H1 (cell line): ENCODE results near the gene GBGT1. TPM values are rescaled to one million over a fixed set of nuclear protein-coding genes. Genes with fewer than 3 reads are reported as not detected.

Experiments
- CTCF ChIA-PET: fragments of 300-600 bp; sonication (Branson Sonifier 250); formaldehyde crosslinking; loops from one replicate; lab custom pipeline; 2021; ENCODE audit not compliant: partially characterized antibody; lab: Charles Lee
- POLR2A ChIA-PET: fragments of 300-600 bp; sonication (Branson Sonifier 250); formaldehyde crosslinking; loops from one replicate; lab custom pipeline; 2021; ENCODE audit warnings: inconsistent platforms; ENCODE audit not compliant: partially characterized antibody; lab: Charles Lee
- DNase-seq, 2 experiments: peaks; one replicate each; pipeline versions ENCODE4 v3.0.0 to v3.0.0-alpha.2; 2010 to 2022; ENCODE audit warnings: low spot score in 2 of 2, low read depth in 1 of 2, mixed read lengths in 1 of 2
- FAIRE-seq: peaks from 2 replicates; lab custom pipeline; 2011; peaks lifted over from hg19 to GRCh38; lab: Jason Lieb, UNC
- H2AFZ ChIP-seq: 2 replicates; pipeline ENCODE4 v1.8.1; 2012; ENCODE audit warnings: low read length, inconsistent platforms
- H2AK5ac ChIP-seq: 2 replicates; pipeline ENCODE4 v1.6.1; 2013; ENCODE audit warnings: low read depth, low read length
- H2BK120ac ChIP-seq: replicated peaks from 2 replicates; pipeline ENCODE3; 2013; ENCODE audit warnings: low read depth, low read length, inconsistent platforms
- H2BK12ac ChIP-seq: 2 replicates; pipeline ENCODE4 v1.6.1; 2013; ENCODE audit warnings: low read depth, low read length
- H2BK15ac ChIP-seq: 2 replicates; pipeline ENCODE4 v1.6.1; 2013; ENCODE audit warnings: low read length
- H2BK20ac ChIP-seq: 2 replicates; pipeline ENCODE4 v1.6.1; 2013; ENCODE audit warnings: low read length
- H2BK5ac ChIP-seq: 2 replicates; pipeline ENCODE4 v1.6.1; 2013; ENCODE audit warnings: low read depth, low read length
- H3K14ac ChIP-seq: 2 replicates; pipeline ENCODE4 v1.6.1; 2013; ENCODE audit warnings: inconsistent platforms; ENCODE audit not compliant: insufficient read length
- H3K18ac ChIP-seq: 2 replicates; pipeline ENCODE4 v1.6.1; 2013; ENCODE audit warnings: low read length; ENCODE audit errors: extremely low read depth
- H3K23ac ChIP-seq: 2 replicates; pipeline ENCODE4 v1.6.1; 2013; ENCODE audit warnings: inconsistent platforms; ENCODE audit not compliant: insufficient read length
- H3K23me2 ChIP-seq: 2 replicates; pipeline ENCODE4 v1.6.1; 2013; ENCODE audit warnings: low read depth, low read length
- H3K27ac ChIP-seq: 2 replicates; pipeline ENCODE4 v1.6.1; 2011; ENCODE audit warnings: low read depth, low read length, inconsistent platforms
- H3K27me3 ChIP-seq, 4 experiments: replicated peaks in 1 of 4; 1 replicate in 1 of 4; 2 replicates in 3 of 4; pipeline versions ENCODE4 v1.6.1 to v1.8.1; 2011 to 2013; ENCODE audit warnings: low read length in 3 of 4, mild to moderate bottlenecking in 3 of 4, inconsistent platforms in 2 of 4, mixed read lengths in 2 of 4, moderate library complexity in 1 of 4; ENCODE audit not compliant: control insufficient read depth in 3 of 4, insufficient read depth in 3 of 4; ENCODE audit errors: extremely low read depth in 1 of 4
- H3K36me3 ChIP-seq, 4 experiments: 2 replicates each; pipeline versions ENCODE4 v1.6.1 to v1.8.1; 2011 to 2013; ENCODE audit warnings: mild to moderate bottlenecking in 4 of 4, low read length in 3 of 4, moderate library complexity in 2 of 4, control low read depth in 1 of 4, inconsistent platforms in 1 of 4; ENCODE audit not compliant: insufficient read depth in 4 of 4, control insufficient read depth in 2 of 4
- H3K4ac ChIP-seq: replicated peaks from 2 replicates; pipeline ENCODE3; 2013; ENCODE audit warnings: low read length, low read depth, mixed read lengths, inconsistent platforms; ENCODE audit not compliant: insufficient read length
- H3K4me1 ChIP-seq, 4 experiments: replicated peaks in 1 of 4; 1 replicate in 1 of 4; 2 replicates in 3 of 4; pipeline versions ENCODE4 v1.6.1 to v1.8.1; 2011 to 2013; ENCODE audit warnings: low read length in 3 of 4, inconsistent platforms in 2 of 4, mixed read lengths in 1 of 4; ENCODE audit not compliant: insufficient read depth in 4 of 4, control insufficient read depth in 3 of 4
- H3K4me2 ChIP-seq, 2 experiments: 2 replicates each; pipeline versions ENCODE4 v1.6.1 to v1.8.1; 2011 to 2013; ENCODE audit warnings: low read depth in 2 of 2, low read length in 2 of 2, control low read depth in 1 of 2, inconsistent platforms in 1 of 2, mild to moderate bottlenecking in 1 of 2; ENCODE audit not compliant: insufficient read depth in 1 of 2
- H3K4me3 ChIP-seq, 4 experiments: fragments of 200-600, 300-600 bp in 1 of 4; sonication (generic), shearing (Covaris generic), sonication (Bioruptor Twin) in 1 of 4; 2 replicates each; pipeline versions ENCODE4 v1.5.1 to v1.8.1; 2011 to 2016; ENCODE audit warnings: low read length in 4 of 4, low read depth in 3 of 4, control low read depth in 2 of 4, inconsistent platforms in 2 of 4, mild to moderate bottlenecking in 2 of 4, mixed read lengths in 1 of 4, moderate library complexity in 1 of 4; ENCODE audit not compliant: insufficient read depth in 2 of 4; ENCODE audit errors: extremely low read depth in 1 of 4
- H3K56ac ChIP-seq: replicated peaks from 2 replicates; pipeline ENCODE3; 2013; ENCODE audit warnings: low read depth, mild to moderate bottlenecking, mixed read lengths, low read length, inconsistent platforms; ENCODE audit not compliant: insufficient read length
- H3K79me1 ChIP-seq: 2 replicates; pipeline ENCODE4 v1.6.1; 2013; ENCODE audit warnings: low read depth, low read length, control low read depth
- H3K79me2 ChIP-seq, 2 experiments: 2 replicates each; pipeline versions ENCODE4 v1.6.1 to v1.8.1; 2012 to 2013; ENCODE audit warnings: low read length in 2 of 2, mild to moderate bottlenecking in 2 of 2, inconsistent platforms in 1 of 2; ENCODE audit not compliant: insufficient read depth in 2 of 2, control insufficient read depth in 1 of 2
- H3K9ac ChIP-seq, 4 experiments: replicated peaks in 1 of 4; 1 replicate in 1 of 4; 2 replicates in 3 of 4; pipeline versions ENCODE4 v1.6.1 to v1.8.1; 2011 to 2013; ENCODE audit warnings: low read depth in 3 of 4, low read length in 3 of 4, control low read depth in 2 of 4, mild to moderate bottlenecking in 2 of 4, moderate library complexity in 2 of 4, inconsistent platforms in 1 of 4; ENCODE audit errors: extremely low read depth in 1 of 4
- H3K9me3 ChIP-seq, 2 experiments: 2 replicates each; pipeline versions ENCODE4 v1.6.1 to v1.8.1; 2012 to 2013; ENCODE audit warnings: mild to moderate bottlenecking in 2 of 2, moderate library complexity in 2 of 2, control low read depth in 1 of 2, inconsistent platforms in 1 of 2, low read depth in 1 of 2, low read length in 1 of 2, mixed read lengths in 1 of 2; ENCODE audit not compliant: insufficient read depth in 2 of 2
- H4K20me1 ChIP-seq, 2 experiments: replicated peaks in 1 of 2; 2 replicates each; pipeline versions ENCODE3 to v1.8.1; 2011 to 2013; ENCODE audit warnings: inconsistent platforms in 2 of 2, low read length in 2 of 2, mild to moderate bottlenecking in 1 of 2; ENCODE audit not compliant: insufficient read depth in 2 of 2, control insufficient read depth in 1 of 2
- H4K5ac ChIP-seq: 2 replicates; pipeline ENCODE4 v1.6.1; 2013; ENCODE audit warnings: low read length, low read depth, mixed read lengths, inconsistent platforms; ENCODE audit not compliant: insufficient read length
- H4K8ac ChIP-seq: 2 replicates; pipeline ENCODE4 v1.8.0; 2013; ENCODE audit warnings: mild to moderate bottlenecking, moderate library complexity, low read length, inconsistent platforms; ENCODE audit not compliant: insufficient read depth; ENCODE audit errors: extremely low read depth
- H4K91ac ChIP-seq: replicated peaks from 2 replicates; pipeline ENCODE3; 2013; ENCODE audit warnings: low read length, mixed read lengths, inconsistent platforms; ENCODE audit not compliant: insufficient read length
- ASH2L ChIP-seq: fragments of 200-600, 300-600 bp; sonication (generic); IDR thresholded peaks from one replicate; pipeline ENCODE4 v1.7.1; 2017; ENCODE audit warnings: low read length
- BACH1 ChIP-seq: IDR thresholded peaks from 2 replicates; pipeline ENCODE4 v1.6.1; 2012; ENCODE audit warnings: low read length, improper control_type of control experiment
- CEBPB ChIP-seq: IDR thresholded peaks from 2 replicates; pipeline ENCODE4 v1.6.1; 2012; ENCODE audit warnings: low read depth, low read length
- CHD1 ChIP-seq: IDR thresholded peaks from 2 replicates; pipeline ENCODE4 v1.6.1; 2012; ENCODE audit warnings: low read depth, low read length, improper control_type of control experiment
- CTBP2 ChIP-seq: IDR thresholded peaks from 2 replicates; pipeline ENCODE4 v1.7.0; 2011; ENCODE audit warnings: borderline replicate concordance, mild to moderate bottlenecking, moderate library complexity, mixed read lengths, low read length; ENCODE audit not compliant: insufficient read depth, insufficient read length
- HDAC6 ChIP-seq: IDR thresholded peaks from one replicate; pipeline ENCODE4 v1.7.1; 2012; ENCODE audit warnings: low read depth, mild to moderate bottlenecking, inconsistent platforms, low read length, moderate library complexity
- JUN ChIP-seq: IDR thresholded peaks from 2 replicates; pipeline ENCODE4 v1.6.1; 2011; ENCODE audit warnings: low read depth, mild to moderate bottlenecking, improper control_type of control experiment, low read length
- JUND ChIP-seq: IDR thresholded peaks from 2 replicates; pipeline ENCODE4 v1.6.1; 2011; ENCODE audit warnings: mild to moderate bottlenecking, improper control_type of control experiment, low read length
- NRF1 ChIP-seq: IDR thresholded peaks from 2 replicates; pipeline ENCODE4 v1.6.1; 2011; ENCODE audit warnings: mild to moderate bottlenecking, low read depth, low read length, improper control_type of control experiment
- RFX5 ChIP-seq: IDR thresholded peaks from 2 replicates; pipeline ENCODE4 v1.6.1; 2011; ENCODE audit warnings: low read depth, low read length, improper control_type of control experiment, borderline replicate concordance
- RXRA ChIP-seq: IDR thresholded peaks from 2 replicates; pipeline ENCODE4 v1.6.1; 2011; ENCODE audit warnings: low read depth, mild to moderate bottlenecking, low read length, moderate library complexity; ENCODE audit not compliant: insufficient read depth
- SIN3A ChIP-seq, 2 experiments: IDR thresholded peaks in 1 of 2; conservative IDR thresholded peaks in 1 of 2; 2 replicates each; pipeline ENCODE4 v1.6.1; 2011 to 2012; ENCODE audit warnings: low read length in 2 of 2, improper control_type of control experiment in 1 of 2, low read depth in 1 of 2, mild to moderate bottlenecking in 1 of 2
- SIRT6 ChIP-seq: IDR thresholded peaks from one replicate; pipeline ENCODE4 v1.7.1; 2012; ENCODE audit warnings: low read length, inconsistent platforms
- YY1 ChIP-seq: IDR thresholded peaks from 2 replicates; pipeline ENCODE4 v1.6.1; 2011; ENCODE audit warnings: low read depth, mild to moderate bottlenecking, low read length
- WGBS, 2 experiments: shearing (Covaris generic) in 1 of 2; methylation state at CpG; one replicate each; pipeline versions ENCODE4 v1.1.6 to v1.1.7; 2013 to 2015; ENCODE audit warnings: low lambda C conversion rate in 2 of 2, mixed read lengths in 2 of 2, inconsistent platforms in 1 of 2, low coverage in 1 of 2, missing lambda C conversion rate in 1 of 2; ENCODE audit not compliant: insufficient replicate concordance in 2 of 2, insufficient coverage in 1 of 2, insufficient read length in 1 of 2; ENCODE audit errors: extremely low coverage in 1 of 2, missing lambda C conversion rate in 1 of 2; 5-methylcytosine and 5-hydroxymethylcytosine counted together
- polyA plus RNA-seq, 7 experiments: library from polyadenylated mRNA; depleted of rRNA in 3 of 7; stranded (reverse) in 5 of 7; unstranded in 2 of 7; fragments of >200 nt in 5 of 7; fragments of 200-250 nt in 2 of 7; gene quantifications; 1 replicate in 5 of 7; 2 replicates in 1 of 7; 4 replicates in 1 of 7; pipeline versions ENCODE4 v1.2.1 to v1.2.3, GENCODE V29; 2011 to 2013; ENCODE audit warnings: missing spikeins in 2 of 7, mixed read lengths in 2 of 7
- total RNA-seq: library from RNA; stranded (reverse); fragmentation: NEBNext Ultra II Directional; extraction: Animal tissue kit (Norgen Biotek cat#: 25700); gene quantifications from 2 replicates; pipeline ENCODE4 v1.2.1, GENCODE V29; 2021

Gene GBGT1
- total and polyA plus RNA-seq, 2 of the 8 experiments (the other 6 are each of a cell fraction or from before 2014, with no cell fraction given): 7.1 to 9.7 TPM

DNA sequence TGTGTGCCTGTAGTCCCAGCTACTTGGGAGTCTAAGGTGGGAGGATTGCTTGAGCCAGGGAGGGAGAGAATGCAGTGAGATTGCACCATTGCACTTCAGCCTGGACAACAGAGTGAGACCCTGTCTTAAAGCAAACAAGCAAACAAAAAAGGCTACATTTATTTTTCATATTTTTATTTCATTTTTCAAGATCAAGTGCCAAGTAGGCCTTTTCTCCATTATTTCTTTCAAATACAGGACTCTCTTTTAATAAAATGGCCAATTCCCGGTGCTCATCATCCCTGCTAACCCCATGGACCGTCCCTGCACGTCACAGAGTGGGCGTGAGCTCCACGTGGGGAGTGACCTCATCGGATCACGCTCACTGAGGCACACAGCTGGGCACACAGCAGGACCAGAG is 9.3 kb upstream of the GBGT1 start:
- ChIA-PET CTCF (interaction anchor here (0.5 to 8.6 kb wide), 8 partner anchors 8 to 734 kb away, joined by 3 to 96 read pairs (median 4); no protein-coding TSS in a partner anchor), POLR2A (no interaction called here)
- Histone ChIP-seq H3K9ac (no peak overlapping the region), H3K27me3 (no peaks in the 10 kb centered on the region; a peak in 2 of 7 replicates), H3K56ac (no peak overlapping the region), H2BK12ac (no peak overlapping the region), H4K20me1 (peaks cover 0 to 1% of the 10 kb centered on the region in 2 experiments), H2AFZ (no peak overlapping the region), H2BK5ac (no peak overlapping the region), H3K18ac (no peak overlapping the region), H2BK15ac (no peak overlapping the region), H3K9me3 (no peaks in the 10 kb centered on the region), H3K27ac (no peak overlapping the region), H4K91ac (no peak overlapping the region), H3K23ac (no peak overlapping the region), H3K4ac (no peak overlapping the region), H2AK5ac (no peak overlapping the region), H3K4me3 (no peak overlapping the region), H3K14ac (no peak overlapping the region), H4K5ac (no peak overlapping the region), H2BK120ac (no peak overlapping the region), H4K8ac (no peak overlapping the region), H2BK20ac (no peak overlapping the region), H3K79me2 (no peaks in the 10 kb centered on the region), H3K23me2 (no peaks in the 10 kb centered on the region), H3K4me2 (no peak overlapping the region), H3K4me1 (no peaks in the 10 kb centered on the region; a peak in 1 of 7 replicates), H3K79me1 (no peaks in the 10 kb centered on the region), H3K36me3 (no peaks in the 10 kb centered on the region)
- no peak for DNase-seq
- FAIRE-seq: no peak
- WGBS, 2 experiments: 83% methylated on average over 7 of the region's 7 CpGs; no CpG with 5 or more reads in 1 of the 2 experiments
- TF ChIP-seq SIN3A (conservative IDR thresholded peaks at IDR 0.05 in 1 of 2, IDR thresholded peaks at IDR 0.05 in 1 of 2; ENCODE audit: low read depth in 1 of 2, low read length in 2 of 2): no peak
- TF ChIP-seq JUN: no peak
- TF ChIP-seq SIRT6: no peak
- no peak for TF ChIP-seq ASH2L
- TF ChIP-seq JUND: no peak
- no peak for TF ChIP-seq CHD1
- no peak for TF ChIP-seq RXRA
- TF ChIP-seq HDAC6: no peak
- no peak for TF ChIP-seq CTBP2
- no peak for TF ChIP-seq BACH1
- TF ChIP-seq CEBPB: no peak
- TF ChIP-seq YY1: no peak
- TF ChIP-seq RFX5: no peak
- TF ChIP-seq NRF1: no peak
